HG03520 (cell line): ENCODE measurements around the gene WDR72.
"Not testable (repeated sequence)": the region's sequence is repeated elsewhere in the genome, so short reads cannot be mapped to it uniquely, and the experiment has no call there.

Experiments
- ATAC-seq: cut with Tn5 transposase; IDR thresholded peaks from one replicate; pipeline ENCODE4 v1.9.1; 2021; ENCODE audit warnings: mild to moderate bottlenecking, moderate library complexity; ENCODE audit not compliant: unreplicated experiment

The WDR72 gene

DNA sequence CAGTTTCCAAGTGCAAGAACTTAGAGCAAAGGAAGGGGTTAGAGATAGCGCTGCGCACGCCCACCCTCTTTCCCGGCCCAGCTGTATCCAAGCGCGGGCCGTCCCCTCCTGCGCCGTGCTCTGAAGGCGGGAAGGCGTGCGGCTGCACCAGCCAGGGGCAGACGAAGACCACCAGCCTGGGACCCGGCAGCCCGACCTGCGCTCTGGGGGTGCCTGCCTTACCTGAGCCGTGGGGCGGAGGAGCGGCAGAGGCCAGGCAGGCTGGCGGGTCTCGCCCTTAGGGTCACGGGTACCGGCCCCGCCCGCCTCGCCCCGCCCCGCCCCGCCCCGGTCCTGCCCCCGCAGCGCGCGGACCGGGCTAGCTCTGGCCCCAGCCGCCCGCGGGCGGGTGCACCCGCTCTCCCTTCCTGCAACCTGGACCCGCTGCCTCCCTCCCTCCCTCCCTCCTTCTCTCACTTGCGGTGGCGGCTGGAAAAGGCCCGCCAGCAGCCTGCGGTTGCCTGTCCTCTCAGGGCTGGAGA lies at the start of gene WDR72:
Gene WDR72 (minus strand): TSS at position 253 of the 521 bp plus-strand sequence. CDS start 26,514 bp downstream, outside the sequence.
- ATAC-seq = no peak

DNA sequence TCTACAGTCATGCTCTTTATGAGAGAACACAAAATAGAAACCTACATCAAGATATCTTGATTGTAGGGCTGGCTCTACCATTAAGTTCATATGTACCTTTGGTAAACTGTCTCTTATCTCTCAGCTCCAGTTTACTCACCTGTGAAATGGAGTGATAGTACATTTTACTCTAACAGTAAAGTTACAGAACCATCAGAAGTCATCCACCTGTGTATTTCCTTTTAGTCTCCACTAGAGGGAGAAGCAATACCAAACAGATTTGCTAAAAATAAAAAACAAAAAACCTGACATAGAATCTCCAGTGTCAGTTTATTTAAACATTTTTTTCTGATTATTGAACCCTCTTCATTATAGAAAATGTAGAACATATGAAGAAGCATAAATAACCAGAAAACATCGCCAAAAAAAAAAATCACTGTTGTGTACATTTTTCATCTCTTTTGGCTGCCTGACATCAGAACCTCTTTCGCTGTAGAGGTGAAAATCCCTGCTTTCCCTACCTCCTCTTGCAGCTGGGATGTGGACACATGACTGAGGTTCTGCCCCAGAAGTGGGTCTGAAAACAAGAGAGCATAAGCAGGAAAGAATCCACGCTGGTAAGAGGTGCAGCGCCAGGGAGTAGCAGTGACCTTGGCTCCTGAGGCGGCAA lies 48.7 kb upstream of the WDR72 start:
- ATAC-seq = no peak

DNA sequence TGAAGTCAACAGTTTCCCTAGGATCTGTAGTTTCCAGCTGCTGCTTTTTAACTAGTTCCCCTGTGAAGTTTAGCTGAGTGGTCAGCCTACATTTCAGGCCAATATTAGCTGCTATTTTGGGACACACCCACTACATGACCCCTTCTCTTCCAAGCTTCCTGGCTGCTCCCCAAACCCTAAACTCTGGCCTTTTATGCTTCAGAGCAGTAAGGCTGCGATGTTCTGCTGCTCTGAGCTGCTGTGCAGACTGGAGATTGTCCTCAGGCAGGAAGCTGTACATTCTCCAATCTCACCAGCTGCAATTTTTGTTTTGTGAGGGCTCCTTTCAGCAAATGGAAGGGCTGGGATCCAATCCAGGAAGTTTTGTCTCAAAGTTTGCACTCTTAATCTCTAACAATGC lies 48.0 kb upstream of the WDR72 start:
- no peak for ATAC-seq

DNA sequence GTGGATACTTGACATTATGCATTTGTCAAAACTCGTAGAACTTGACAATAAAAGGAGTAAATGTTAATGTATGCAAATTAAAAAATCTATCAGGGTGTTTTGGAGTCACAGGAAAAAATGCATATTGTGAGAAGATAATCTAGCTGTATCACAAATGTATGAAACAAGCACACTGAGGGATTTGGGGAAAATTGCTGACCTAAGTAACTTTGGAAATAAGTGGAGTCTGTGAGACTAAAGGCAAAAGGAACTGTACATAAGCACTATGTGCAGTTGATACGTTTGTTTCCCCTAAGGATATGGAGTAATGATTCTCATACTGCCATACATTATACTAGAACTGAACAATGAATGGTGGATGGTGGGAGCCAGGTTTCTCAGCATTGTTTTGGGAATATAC lies 43.2 kb upstream of the WDR72 start:
- ATAC-seq = no peak

DNA sequence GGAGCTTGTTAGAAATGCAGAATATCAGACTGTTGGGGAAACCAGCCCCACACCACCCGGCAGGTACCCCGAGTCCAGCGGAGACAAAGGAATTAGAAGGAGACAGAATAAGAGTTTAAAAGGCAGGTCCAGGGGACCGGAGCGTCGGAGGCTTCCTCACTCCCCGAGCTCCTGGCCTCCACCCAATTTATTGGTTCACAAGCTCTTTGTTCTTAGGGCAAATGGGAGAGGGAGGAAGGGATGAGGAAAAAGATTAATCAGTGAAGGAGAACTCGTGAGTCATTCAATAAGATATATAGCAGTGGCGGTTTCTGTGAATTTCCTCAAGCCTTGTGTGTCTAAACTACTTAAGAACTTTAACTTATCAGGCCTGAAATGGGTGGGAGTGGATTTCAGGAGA lies 32.1 kb upstream of the WDR72 start:
- ATAC-seq = no peak

DNA sequence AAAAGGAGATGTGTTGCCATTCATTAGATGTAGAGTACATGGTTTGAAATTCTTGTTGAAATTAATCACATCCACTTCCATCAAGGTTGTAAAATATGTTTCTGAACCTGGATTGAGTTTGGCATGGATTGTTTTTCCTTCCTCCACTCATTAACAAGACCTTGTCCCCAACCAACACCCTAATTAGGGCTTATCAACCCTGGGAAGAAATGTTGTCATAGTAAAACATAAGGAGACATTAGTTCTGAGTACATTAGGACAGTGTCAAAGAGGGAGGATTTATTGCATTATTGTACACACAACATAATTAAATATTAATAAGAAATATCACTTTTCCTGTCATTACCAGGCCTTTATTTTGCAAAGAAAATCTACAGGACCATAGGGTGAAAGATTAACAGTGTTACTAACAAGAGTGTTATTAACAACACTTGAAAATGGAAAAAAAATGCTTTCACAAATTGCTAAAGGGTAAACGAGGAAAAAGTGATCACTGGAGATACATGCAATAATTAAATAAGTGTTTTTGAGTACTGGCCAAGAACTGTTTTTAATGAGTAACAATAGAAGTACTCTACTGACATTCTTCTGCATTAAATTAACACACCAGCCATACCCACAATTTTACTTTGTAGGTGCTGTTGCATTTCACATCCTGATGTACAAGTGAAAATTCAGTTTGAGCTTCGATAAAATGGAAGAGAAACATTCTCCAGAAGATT lies 30.4 kb upstream of the WDR72 start:
- ATAC-seq = no peak

DNA sequence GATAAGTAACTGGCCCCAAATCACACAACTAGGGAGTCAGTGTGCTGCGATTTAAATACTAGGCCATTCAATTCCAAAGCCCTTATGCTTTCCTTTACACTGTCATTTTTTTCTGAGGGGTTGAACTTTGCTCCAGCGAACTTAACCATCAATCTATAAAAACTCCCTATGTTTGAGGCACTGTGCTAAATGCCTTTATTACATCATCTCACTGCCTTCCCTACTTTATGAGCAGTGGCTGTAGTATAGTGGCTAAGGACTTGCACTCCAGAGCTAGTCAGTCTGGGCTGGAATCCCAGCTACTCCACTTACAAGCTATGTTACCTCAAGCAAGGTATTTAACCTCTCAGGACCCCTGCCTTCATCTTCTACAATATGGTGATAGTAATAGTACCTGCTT lies 26.9 kb upstream of the WDR72 start:
- ATAC-seq = no peak

DNA sequence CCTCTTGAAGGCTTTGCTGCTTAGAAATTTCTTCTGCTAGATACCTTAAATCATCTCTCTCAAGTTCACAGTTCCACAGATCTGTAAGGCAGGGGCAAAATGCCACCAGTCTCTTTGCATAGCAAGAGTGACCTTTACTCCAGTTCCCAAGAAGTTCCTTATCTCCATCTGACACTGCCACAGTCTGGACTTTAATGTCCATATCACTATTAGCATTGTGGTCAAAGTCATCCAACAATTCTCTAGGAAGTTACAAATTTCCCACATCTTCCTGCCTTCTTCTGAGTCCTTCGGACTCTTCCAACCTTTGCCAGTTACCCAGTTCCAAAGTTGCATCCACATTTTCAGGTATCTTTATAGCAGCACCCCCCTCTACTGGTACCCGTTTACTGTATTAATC lies 25.8 kb upstream of the WDR72 start:
- not testable (repeated sequence) for ATAC-seq

DNA sequence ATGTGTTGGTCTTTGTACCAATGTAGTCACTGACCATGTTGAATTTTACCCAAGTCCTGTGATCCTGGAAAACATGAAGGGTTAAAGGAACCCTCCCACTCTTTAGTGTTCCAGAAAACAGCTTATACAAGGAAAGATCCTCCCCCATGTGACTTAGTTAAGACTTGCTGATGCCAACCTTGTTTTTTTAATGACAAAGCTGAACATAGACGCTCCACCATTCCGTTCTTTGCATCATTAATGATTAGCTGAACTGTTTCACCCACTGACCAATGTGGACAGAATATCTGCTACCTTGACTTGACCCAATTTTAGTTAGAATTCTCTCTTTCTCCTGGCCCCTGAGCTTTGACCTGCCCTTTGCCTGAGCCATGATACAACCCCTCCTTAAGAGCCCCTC lies 3.5 kb upstream of the WDR72 start:
- ATAC-seq = no peak

DNA sequence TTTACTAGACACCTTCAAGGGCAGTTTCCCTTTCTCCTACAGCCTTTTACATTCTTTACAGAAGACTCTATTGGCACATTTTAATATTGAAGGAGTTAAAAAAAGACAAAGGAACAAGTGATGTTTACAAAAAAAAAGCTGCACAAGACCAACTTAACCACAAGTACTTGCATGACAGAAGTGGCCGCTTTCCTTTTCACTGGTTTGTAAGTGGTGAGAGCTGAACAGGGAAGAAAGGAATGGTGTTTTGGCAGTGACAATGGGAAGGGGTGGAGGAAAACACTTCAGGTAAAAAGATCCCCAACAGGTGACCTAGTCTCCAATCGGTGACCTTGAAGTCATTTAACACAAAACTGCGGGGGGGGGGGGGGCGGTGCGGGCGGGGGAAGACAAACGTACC lies 1.1 kb downstream of the WDR72 start:
- no peak for ATAC-seq

DNA sequence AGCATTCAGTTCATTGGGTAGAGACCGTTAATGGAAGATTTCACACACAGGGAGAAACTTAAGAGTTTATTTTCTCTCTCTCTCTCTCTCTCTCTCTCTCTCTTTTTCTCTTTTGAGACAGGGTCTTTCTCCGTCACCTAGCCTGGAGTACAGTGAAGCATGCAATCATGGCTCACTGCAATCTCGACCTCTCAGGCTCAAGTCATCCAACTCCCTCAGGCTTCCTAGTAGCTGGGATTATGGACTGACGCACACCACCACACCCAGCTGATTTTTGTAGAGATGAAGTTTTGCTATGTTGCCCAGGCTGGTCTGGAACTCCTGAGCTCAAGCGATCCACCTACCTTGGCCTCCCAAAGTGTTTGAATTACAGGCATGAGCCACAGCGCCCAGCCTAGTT lies 1.6 kb downstream of the WDR72 start:
- ATAC-seq = no peak

DNA sequence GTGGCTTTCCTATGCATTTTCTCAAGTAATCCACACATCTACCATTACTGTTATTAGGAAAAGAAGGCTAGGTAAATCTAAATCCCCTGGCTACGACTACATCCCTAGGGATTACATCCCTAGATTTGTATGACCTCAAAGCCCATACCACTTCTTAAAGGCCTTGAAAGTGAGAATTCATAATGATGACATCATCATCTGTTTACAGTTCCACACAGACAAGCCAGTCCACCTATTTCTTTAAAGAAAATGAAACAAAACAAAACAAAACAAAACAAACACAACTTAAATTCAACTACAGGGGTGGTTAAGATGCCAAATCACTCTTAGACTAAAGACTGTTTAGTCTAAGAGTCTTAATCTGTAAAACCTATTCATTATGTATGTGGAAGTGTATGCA lies 5.7 kb downstream of the WDR72 start:
- no peak for ATAC-seq

DNA sequence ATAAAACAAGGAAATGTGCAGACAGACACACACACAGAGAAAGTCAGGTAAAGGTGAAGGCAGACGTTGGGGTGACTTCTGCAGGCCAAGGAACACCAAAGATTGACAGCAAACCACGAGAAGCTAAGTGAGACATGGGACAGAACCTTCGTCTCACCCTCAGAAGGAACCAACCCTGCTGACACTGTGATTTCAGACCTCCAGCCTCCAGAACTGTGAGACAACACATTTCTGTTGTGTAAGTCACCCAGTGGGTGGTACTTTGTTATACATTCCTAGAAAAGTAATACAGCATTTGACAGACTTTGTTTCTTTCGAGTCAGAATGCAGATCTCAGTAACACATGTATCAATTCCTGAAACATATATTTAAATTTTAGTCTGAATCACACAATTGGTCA lies 7.1 kb downstream of the WDR72 start:
- ATAC-seq = no peak

DNA sequence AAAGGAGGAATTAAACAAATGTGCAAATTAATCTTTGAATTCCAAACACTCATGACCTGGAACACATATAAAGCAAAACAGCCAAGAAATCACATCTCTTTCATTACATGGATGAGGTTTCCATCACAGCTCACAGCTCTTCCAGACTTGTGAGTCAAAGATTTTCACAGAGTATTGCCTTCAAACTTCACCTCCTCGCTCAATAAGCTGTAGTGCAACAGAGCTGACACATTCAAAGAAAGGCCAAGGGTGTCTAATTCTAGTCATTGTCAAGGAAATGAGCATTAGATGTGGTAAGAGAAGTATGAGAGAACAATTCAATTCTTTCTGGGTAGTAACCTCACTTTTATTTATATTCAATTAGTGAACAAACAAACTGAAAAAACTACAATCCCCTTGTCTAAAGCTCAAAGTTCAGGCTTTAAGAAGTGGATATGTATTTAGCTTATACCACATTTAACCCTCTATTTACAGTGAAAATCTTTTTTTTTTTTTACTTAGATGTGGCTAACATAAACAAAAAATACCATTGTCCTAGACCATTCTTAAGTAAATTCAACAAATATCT lies 11.9 kb downstream of the WDR72 start:
- no peak for ATAC-seq

DNA sequence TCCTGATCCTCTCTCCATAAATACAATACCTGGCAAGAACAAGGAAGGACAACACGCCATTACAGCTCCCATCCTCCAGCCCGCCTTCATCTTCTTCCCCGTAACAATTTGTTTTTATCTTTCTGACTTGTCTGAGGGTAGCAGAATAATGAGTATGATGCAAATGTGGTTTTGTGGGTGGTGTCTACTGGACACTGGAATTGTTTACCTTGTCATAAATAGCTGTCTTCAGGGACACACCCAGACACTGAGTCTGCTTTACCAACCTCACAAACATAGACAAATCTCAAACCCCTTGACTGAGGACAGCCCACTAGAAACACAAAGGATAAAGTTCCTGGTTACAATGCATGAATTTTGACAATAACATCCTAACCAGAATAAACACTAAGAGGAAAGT lies 13.4 kb downstream of the WDR72 start:
- no peak for ATAC-seq

DNA sequence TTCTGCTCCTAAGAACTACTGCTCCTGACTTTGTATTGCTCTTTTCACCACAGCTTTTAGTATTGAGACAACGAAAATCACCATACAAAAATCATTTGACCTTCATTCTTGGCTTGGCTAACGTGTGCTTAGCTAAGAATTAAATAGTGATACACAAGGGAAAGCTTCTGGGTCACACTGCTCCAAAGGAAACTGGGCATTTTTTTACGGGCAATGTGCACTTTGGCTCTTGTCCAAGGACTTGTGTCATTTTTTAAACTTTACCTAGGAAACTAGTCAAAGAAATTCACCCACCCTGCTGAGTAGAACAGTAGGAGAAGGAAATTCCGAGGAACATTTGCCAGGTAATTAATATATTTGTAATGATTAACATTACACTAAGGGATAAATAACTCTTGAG lies 19.8 kb downstream of the WDR72 start:
- ATAC-seq = no peak

DNA sequence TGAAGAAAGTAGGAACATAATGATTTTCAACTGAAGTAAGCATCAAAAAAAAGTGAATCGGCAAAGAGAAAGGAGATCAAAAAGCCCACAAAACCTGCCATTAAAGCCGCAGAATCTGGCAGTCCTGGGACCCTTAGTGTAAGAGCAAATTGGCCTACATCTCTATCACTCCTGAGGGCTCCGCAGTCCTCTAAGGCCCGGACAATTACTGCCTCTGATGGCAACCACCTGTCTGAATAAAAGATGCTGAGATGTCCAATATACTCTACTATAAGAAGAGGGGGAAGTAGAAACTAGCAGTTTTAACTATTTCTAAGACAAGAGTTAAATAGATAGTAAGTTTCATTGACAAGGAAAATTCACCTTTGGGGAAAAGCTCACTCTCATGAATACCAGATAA lies 20.3 kb downstream of the WDR72 start:
- ATAC-seq = no peak

DNA sequence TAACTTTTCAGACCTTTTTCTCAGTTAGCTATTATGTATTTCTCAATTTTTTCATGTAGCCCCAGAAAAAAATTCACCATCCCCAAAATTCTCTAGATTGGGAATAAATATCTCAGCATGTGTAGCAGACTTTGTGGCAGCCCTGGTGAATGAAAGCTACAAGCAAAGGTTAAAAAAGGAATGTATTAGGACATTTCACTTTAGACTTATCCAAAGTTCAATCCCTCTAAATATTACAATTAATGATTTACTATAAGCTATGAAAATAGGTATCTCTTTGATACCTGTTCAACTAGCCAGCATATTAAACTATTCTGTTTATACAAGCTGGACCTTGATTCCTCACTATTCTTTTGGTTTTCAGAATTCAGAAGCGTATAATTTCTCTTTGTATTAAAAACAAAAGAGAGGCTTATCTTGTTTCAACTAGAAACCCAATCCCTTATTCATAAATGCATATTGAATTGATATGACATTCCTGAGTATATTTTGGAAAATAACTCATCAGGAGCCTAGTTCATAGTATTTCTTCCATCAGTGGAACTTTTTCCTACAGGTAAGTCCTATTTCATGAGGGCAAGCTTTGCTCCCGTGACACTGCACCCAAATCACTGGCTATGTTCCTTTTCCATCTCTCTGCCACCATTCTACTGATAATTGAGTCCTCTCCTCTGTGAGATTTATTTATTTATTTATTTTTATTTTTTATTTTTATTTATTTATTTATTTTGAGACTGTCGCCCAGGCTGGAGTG lies 38.0 kb downstream of the WDR72 start:
- ATAC-seq = no peak

DNA sequence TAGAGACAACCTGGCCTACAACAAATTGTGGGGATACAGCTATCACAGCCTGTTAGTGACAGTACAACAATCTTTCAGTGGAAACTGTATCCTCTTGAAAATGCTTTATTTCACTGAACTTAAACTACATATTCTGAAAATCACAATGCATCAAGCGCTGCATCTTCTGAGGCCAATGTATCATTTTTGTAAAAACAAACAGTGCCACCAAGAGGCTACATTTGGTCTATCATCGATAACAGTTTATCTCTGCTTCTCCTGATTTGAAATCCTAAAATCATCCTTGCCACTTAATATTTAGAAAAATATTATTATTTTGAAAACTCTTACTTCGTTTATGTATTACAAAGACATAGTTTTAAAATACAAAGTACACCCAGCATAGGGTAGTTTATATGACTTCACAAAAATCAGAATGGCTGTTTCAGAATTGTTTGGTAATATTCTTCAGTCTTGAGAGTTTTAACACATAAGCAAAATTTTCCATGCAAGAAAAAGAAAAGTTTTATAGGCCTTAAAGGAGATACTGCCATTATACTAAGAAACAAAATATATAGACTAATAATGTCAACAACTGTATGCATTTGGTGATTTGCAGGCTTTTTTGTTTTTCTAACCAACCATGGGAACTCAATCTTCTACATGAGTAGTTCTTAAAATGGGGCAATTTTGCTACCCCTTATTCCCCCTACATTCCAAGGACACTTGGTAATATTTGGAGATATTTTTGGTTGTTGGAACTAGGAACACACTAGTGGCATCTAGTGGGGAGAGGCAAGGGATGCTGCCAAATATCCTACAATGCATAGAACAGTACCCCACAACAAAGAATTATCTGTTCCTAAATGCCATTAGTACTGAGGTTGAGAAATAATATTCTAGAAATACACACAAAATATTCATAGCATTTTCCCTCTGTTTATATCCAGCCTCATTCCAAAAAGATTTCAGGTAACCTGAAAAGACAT lies 42.3 kb downstream of the WDR72 start:
- no peak for ATAC-seq

DNA sequence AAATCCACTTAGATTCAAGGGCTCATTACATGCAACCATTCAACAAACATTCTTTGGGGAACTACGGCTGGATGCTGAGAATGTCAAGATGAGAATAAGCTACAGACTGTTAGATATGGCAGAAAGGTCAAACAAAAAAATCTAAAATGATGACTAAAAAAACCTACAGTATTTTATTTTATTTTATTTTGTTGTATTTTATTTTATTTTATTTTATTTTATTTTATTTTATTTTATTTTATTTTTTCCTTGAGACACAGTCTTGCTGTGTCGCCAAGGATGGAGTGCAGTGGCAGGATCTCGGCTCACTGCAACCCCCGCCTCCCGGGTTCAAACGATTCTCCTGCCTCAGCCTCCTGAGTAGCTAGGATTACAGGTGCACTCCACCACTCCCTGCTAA lies 46.2 kb downstream of the WDR72 start:
- ATAC-seq = no peak
